Breast epithelium (tissue), 4 donors: ENCODE data around the gene KYAT1. TPM values are rescaled to one million over a fixed set of nuclear protein-coding genes. Genes with fewer than 3 reads are reported as not detected.

Experiments
- DNase-seq, 2 donors: peaks; one replicate each; pipeline ENCODE4 v3.0.0-alpha.2; 2019; ENCODE audit warnings: low spot score in 2 of 2
- H3K27ac ChIP-seq, 2 donors: fragments of 200-600 bp; sonication (generic) in 1 of 2; one replicate each; pipeline ENCODE4 v1.5.1; 2016 to 2019; ENCODE audit warnings: mild to moderate bottlenecking in 1 of 2
- H3K27me3 ChIP-seq, 2 donors: fragments of 200-600 bp; sonication (generic) in 1 of 2; one replicate each; pipeline versions ENCODE4 v1.5.1 to v1.6.0; 2017 to 2019; ENCODE audit warnings: control low read depth in 1 of 2, mild to moderate bottlenecking in 1 of 2
- H3K36me3 ChIP-seq: fragments of 200-600 bp; one replicate; pipeline ENCODE4 v1.5.1; 2019
- H3K4me1 ChIP-seq, 2 donors: fragments of 200-600 bp; sonication (generic); one replicate each; pipeline ENCODE4 v1.5.1; 2016 to 2019; ENCODE audit warnings: control low read depth in 1 of 2
- H3K4me3 ChIP-seq, 3 donors: fragments of 200-600 bp; sonication (generic); 1 replicate in 2 of 3; 2 replicates in 1 of 3; pipeline ENCODE4 v1.5.1; 2016 to 2019; ENCODE audit warnings: mild to moderate bottlenecking in 3 of 3, moderate library complexity in 2 of 3
- H3K9me3 ChIP-seq, 2 donors: fragments of 200-600 bp; sonication (generic) in 1 of 2; one replicate each; pipeline ENCODE4 v1.5.1; 2016 to 2019; ENCODE audit warnings: control low read depth in 1 of 2
- CTCF ChIP-seq, 3 donors: fragments of 450-650 bp; IDR thresholded peaks; one replicate each; pipeline ENCODE4 v1.5.1; 2016 to 2017; ENCODE audit warnings: antibody characterized with exemption in 3 of 3, mild to moderate bottlenecking in 3 of 3, moderate library complexity in 3 of 3
- POLR2A ChIP-seq: fragments of 450-650 bp; IDR thresholded peaks from one replicate; pipeline ENCODE4 v1.6.1; 2016; ENCODE audit warnings: antibody characterized with exemption, mild to moderate bottlenecking, moderate library complexity
- POLR2AphosphoS5 ChIP-seq, 3 donors: sonication (generic); formaldehyde crosslinking; IDR thresholded peaks; one replicate each; pipeline ENCODE4 v1.6.1; 2017; ENCODE audit warnings: antibody characterized with exemption in 3 of 3
- intact Hi-C: fragments of 100-400 bp; cut with DNase I; formaldehyde crosslinking; loops from one replicate; pipeline ENCODE4 v1.15.1; 2023; ENCODE audit warnings: low total_unique reads
- total RNA-seq, 3 donors: library from RNA; depleted of rRNA; stranded (reverse); fragments of >200 nt; gene quantifications; one replicate each; pipeline ENCODE4 v1.1.0, GENCODE V29; 2016

The KYAT1 gene
- total RNA-seq, 3 donors from 2014 or later = 3.0 to 7.6 (median 7.2) TPM

DNA sequence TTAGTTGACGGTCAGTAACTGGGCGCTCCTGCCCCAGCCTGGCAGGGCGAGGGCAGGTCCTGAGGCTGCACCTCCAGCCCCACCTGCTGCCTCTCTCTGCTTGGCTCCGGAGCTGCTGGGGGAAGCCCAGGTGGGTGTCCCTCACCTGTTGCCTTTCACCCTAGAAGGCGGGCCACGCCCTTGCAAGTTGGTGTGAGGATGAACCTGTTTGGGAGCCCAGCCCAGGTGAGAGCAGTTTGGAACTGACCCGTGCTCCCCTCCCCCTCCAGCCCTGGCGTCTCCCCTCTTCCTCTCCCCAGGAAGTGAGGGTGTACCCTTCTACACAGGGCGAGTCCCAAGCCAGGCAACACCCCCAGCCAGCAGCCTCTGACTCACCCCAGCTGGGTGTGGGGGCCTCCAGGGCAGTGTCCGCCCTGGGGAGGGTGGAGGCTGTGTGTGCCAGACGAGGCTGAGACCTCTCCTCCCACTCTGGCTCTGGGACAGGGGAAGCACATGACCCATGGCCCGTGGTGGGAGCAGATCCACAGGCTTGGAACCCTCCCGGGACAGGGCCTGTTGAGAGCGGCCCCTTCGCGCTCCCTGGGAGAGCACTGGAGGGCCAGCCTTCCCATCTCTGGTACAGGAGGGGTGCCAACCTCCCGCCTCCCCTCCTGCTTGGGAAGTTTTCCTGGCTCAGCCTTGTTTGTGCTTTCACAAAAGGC lies 10.6 kb upstream of the KYAT1 start:
- Histone ChIP-seq H3K36me3 (no peaks in the 10 kb centered on the region), H3K4me3 (peak overlapping the region; percentile 27 to 57 (median 34)), H3K4me1 (peaks cover 14 to 52% of the 10 kb centered on the region in 2 donors), H3K9me3 (no peaks in the 10 kb centered on the region), H3K27me3 (no peaks in the 10 kb centered on the region), H3K27ac (peak overlapping the region; percentile 97)
- DNase-seq = peak; percentile 92 to 95
- intact Hi-C loops = no loop called here
- peak; percentile 83 to 91 (median 87) for TF ChIP-seq POLR2AphosphoS5 (IDR thresholded peaks at IDR 0.05)
- TF ChIP-seq POLR2A = peak; percentile 15
- no peak for TF ChIP-seq CTCF (IDR thresholded peaks at IDR 0.05)

GRCh38 chr9:128891321-128892220 lies 9.8 kb upstream of the KYAT1 start:
- Histone ChIP-seq H3K27ac (peak overlapping the region; percentile 97), H3K36me3 (no peaks in the 10 kb centered on the region), H3K4me3 (peak overlapping the region in 2 of 3 donors; percentile 34 to 57), H3K4me1 (peaks cover 14 to 55% of the 10 kb centered on the region in 2 donors), H3K9me3 (no peaks in the 10 kb centered on the region), H3K27me3 (no peaks in the 10 kb centered on the region)
- TF ChIP-seq POLR2AphosphoS5 (IDR thresholded peaks at IDR 0.05) (peak in 1 of 3 donors; percentile 14), CTCF (IDR thresholded peaks at IDR 0.05) (no peak), POLR2A (no peak)
- no peak for DNase-seq
- intact Hi-C loops = no loop called here

DNA sequence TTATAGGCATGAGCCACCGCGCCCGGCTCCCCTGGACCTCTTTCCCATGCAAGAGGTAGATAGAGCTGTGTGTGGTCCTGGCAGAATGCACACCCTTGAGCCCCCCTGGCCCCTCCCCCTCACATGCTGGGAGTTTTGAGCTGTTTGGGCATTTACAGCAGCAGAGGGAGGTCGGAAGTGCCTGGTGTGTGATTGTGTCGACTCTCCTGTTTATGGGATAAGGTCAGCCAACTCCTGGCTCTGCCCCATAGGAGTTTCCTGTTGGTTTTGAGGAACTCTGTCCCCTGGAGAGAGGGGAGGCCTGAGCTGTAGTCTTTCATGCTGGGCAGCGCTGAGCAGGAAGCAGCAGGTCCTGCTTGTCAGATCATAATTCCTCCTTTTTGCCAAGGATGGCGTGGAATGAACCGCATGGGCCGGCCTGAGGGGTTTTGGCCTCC lies 6.2 kb upstream of the KYAT1 start:
- peaks cover 11 to 63% of the 10 kb centered on the region in 2 donors for H3K4me1 ChIP-seq
- no peaks in the 10 kb centered on the region for H3K36me3 ChIP-seq
- intact Hi-C loops = no loop called here

GRCh38 chr9:128887049-128887448 lies 5.3 kb upstream of the KYAT1 start:
- H3K27ac ChIP-seq = peak overlapping the region in 1 of 2 donors; percentile 65
- no peaks in the 10 kb centered on the region for H3K36me3 ChIP-seq
- H3K4me1 ChIP-seq = peaks cover 7 to 56% of the 10 kb centered on the region in 2 donors

More for the DNA sequence above, 6.2 kb upstream of the KYAT1 start:
- peak in 2 of 3 donors; percentile 34 to 42 for TF ChIP-seq POLR2AphosphoS5 (IDR thresholded peaks at IDR 0.05)
- TF ChIP-seq POLR2A = no peak
- DNase-seq = peak in 1 of 2 donors; percentile 76
- H3K27me3 ChIP-seq = no peaks in the 10 kb centered on the region
- H3K9me3 ChIP-seq = no peaks in the 10 kb centered on the region
- H3K4me3 ChIP-seq = peak overlapping the region in 1 of 3 donors; percentile 38
- peak overlapping the region; percentile 84 to 97 for H3K27ac ChIP-seq

DNA sequence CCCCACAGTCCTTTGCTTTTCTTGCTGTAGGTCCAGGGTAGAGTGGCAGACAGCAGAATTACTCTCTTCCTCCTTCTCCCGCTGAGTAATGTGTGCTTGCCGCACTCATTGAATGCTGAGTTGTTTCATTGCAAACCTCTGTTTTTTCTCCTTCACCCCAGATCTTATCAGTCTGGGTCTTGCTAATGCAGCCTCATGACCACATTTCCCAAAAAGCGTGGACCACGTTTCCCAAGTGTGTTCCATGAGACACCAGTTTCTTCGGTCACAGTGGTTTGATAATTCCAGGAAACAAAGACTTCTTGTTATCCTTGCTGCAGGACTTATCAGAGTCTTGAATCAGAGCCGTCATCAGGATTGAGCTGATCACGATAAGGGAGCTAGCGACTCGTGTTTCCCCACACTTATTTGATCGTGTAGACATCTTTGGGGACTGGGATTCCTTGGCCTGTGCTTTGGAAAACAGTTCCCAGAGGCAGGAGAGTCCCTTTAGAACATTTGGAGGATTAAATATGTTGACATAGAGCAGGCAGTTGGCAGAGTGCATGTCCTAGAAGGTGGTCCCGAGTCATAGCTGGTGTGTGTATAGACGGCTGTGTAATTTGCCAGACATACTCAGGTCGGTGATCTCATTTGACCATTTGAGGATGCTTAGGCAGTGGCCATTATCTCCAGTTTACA lies 4.6 kb upstream of the KYAT1 start:
- Histone ChIP-seq H3K4me3 (peak overlapping the region in 1 of 3 donors; percentile 32), H3K36me3 (no peaks in the 10 kb centered on the region), H3K27me3 (no peaks in the 10 kb centered on the region), H3K4me1 (peaks cover under 1 to 50% of the 10 kb centered on the region in 2 donors), H3K9me3 (no peaks in the 10 kb centered on the region), H3K27ac (peak overlapping the region; percentile 56 to 65)
- intact Hi-C loops = no loop called here
- no peak for DNase-seq
- TF ChIP-seq POLR2A (no peak), CTCF (IDR thresholded peaks at IDR 0.05) (no peak), POLR2AphosphoS5 (IDR thresholded peaks at IDR 0.05) (no peak)

More at GRCh38 chr9:128887049-128887448, 5.3 kb upstream of the KYAT1 start:
- Histone ChIP-seq H3K27me3 (no peaks in the 10 kb centered on the region), H3K4me3 (no peak overlapping the region), H3K9me3 (no peaks in the 10 kb centered on the region)
- TF ChIP-seq POLR2AphosphoS5 (IDR thresholded peaks at IDR 0.05) = no peak
- no peak for DNase-seq
- intact Hi-C loops = no loop called here
